Ascending aorta (tissue), 2 donors: ENCODE results near the gene NCDN. TPM values are rescaled to one million over a fixed set of nuclear protein-coding genes. Genes with fewer than 3 reads are reported as not detected.

ENCODE experiments used
- DNase-seq, 2 donors: peaks; one replicate each; pipeline ENCODE4 v3.0.0-alpha.2; 2019; ENCODE audit warnings: low spot score in 2 of 2
- H3K27ac ChIP-seq, 2 donors: fragments of 200-600 bp; sonication (generic); one replicate each; pipeline ENCODE4 v1.5.1; 2016 to 2017; ENCODE audit warnings: mild to moderate bottlenecking in 1 of 2
- H3K27me3 ChIP-seq: fragments of 200-600 bp; sonication (generic); one replicate; pipeline ENCODE4 v1.5.1; 2017
- H3K36me3 ChIP-seq, 2 donors: fragments of 200-600 bp; sonication (generic); one replicate each; pipeline ENCODE4 v1.5.1; 2016
- H3K4me1 ChIP-seq, 2 donors: fragments of 200-600 bp; sonication (generic); one replicate each; pipeline ENCODE4 v1.5.1; 2016 to 2017; ENCODE audit warnings: mild to moderate bottlenecking in 1 of 2
- H3K4me3 ChIP-seq, 2 donors: fragments of 200-600 bp; sonication (generic); one replicate each; pipeline ENCODE4 v1.5.1; 2016 to 2017; ENCODE audit warnings: mild to moderate bottlenecking in 1 of 2
- H3K9me3 ChIP-seq, 2 donors: fragments of 200-600 bp; sonication (generic); one replicate each; pipeline ENCODE4 v1.5.1; 2016
- intact Hi-C: fragments of 100-400 bp; cut with DNase I; formaldehyde crosslinking; loops from one replicate; pipeline ENCODE4 v1.15.1; 2023
- total RNA-seq: library from RNA; depleted of rRNA; stranded (reverse); fragments of >200 nt; gene quantifications from one replicate; pipeline ENCODE4 v1.1.0, GENCODE V29; 2016
- TF ChIP-seq, protein P1 (sequence below), 3 experiments: fragments of 200-600 bp in 2 of 3; fragments of 450-650 bp in 1 of 3; sonication (generic) in 2 of 3; IDR thresholded peaks; one replicate each; pipeline ENCODE4 v1.5.1; 2016 to 2019; ENCODE audit warnings: antibody characterized with exemption in 3 of 3, mild to moderate bottlenecking in 1 of 3, moderate library complexity in 1 of 3

Gene NCDN
- total RNA-seq, 1 donor from 2014 or later: 20.1 TPM

DNA sequence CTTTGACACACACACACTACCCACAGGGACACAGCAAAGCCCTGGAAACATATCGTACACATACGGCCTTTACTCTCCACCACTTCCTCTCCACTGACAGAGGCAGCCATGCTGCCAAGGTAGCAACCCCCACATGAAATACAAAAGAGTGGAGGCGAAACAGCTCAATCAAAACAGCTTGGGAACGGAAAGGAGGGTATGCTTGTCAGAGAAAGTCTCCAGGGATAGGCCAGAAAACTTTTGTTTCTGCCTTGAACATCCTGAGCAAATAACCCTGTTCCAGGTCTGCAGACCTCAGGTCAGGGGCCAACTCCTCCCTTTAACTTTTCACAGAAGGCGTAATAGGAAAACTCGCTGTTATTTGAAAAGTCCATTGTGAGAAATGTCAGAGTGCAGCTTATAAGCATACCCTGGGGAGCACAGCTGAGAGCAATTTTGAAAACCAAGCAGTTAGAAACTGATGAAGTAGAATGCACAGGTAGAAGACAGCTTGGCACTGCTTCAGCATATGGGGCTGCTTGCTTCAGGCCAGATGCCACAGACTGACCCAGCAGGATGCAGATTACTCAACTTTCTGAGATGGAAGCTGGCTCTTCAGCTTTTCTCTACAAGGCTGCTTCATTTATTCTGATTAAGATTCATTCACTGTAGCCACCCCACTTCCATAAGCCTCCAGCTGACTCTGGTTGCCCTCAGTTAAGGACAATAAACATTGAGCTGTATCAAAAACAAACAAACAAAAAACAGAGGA, 18.4 kb upstream of the NCDN start:
- DNase-seq: no peak
- H3K27ac ChIP-seq: peak overlapping the region; percentile 70 to 79
- H3K4me3 ChIP-seq: no peak overlapping the region
- intact Hi-C loops: loop anchor here (2.0 kb wide), 1 partner anchor 18 kb away; the partner anchor contains the start of genes KIAA0319L and NCDN
- H3K9me3 ChIP-seq: no peaks in the 10 kb centered on the region
- no peaks in the 10 kb centered on the region for H3K36me3 ChIP-seq
- TF ChIP-seq, protein P1, sequence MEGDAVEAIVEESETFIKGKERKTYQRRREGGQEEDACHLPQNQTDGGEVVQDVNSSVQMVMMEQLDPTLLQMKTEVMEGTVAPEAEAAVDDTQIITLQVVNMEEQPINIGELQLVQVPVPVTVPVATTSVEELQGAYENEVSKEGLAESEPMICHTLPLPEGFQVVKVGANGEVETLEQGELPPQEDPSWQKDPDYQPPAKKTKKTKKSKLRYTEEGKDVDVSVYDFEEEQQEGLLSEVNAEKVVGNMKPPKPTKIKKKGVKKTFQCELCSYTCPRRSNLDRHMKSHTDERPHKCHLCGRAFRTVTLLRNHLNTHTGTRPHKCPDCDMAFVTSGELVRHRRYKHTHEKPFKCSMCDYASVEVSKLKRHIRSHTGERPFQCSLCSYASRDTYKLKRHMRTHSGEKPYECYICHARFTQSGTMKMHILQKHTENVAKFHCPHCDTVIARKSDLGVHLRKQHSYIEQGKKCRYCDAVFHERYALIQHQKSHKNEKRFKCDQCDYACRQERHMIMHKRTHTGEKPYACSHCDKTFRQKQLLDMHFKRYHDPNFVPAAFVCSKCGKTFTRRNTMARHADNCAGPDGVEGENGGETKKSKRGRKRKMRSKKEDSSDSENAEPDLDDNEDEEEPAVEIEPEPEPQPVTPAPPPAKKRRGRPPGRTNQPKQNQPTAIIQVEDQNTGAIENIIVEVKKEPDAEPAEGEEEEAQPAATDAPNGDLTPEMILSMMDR (IDR thresholded peaks at IDR 0.05): no peak
- H3K27me3 ChIP-seq: no peaks in the 10 kb centered on the region
- H3K4me1 ChIP-seq: peaks cover 18 to 35% of the 10 kb centered on the region in 2 donors

DNA sequence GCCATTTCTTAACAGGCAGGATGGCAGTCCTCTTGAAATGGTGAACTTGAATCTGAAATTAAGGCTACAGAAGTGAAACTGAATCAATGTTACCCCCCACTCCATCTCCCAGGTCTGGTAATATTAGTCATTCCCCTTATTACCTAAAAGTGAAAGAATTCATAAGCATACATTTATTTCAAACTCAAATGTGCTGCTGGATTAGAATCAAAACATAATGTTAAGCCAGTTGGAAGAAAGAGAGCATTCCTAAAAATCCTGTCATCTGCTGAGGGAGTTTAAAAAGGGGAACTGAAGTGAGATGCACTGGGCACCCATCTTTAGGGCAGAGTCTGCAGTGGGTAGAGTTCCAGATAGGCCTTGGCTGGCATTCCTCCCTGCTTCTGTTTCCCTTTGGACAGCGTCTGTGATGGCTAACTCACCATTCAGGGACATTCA, 17.8 kb upstream of the NCDN start:
- intact Hi-C loops: loop anchor here (2.0 kb wide), 1 partner anchor 17 kb away; the partner anchor contains the start of genes KIAA0319L and NCDN
- Histone ChIP-seq H3K27ac (peak overlapping the region; percentile 70 to 79), H3K27me3 (no peaks in the 10 kb centered on the region), H3K4me1 (peaks cover 18 to 35% of the 10 kb centered on the region in 2 donors), H3K36me3 (no peaks in the 10 kb centered on the region), H3K9me3 (no peaks in the 10 kb centered on the region), H3K4me3 (no peak overlapping the region)
- TF ChIP-seq, protein P1 (IDR thresholded peaks at IDR 0.05): no peak
- DNase-seq: no peak

DNA sequence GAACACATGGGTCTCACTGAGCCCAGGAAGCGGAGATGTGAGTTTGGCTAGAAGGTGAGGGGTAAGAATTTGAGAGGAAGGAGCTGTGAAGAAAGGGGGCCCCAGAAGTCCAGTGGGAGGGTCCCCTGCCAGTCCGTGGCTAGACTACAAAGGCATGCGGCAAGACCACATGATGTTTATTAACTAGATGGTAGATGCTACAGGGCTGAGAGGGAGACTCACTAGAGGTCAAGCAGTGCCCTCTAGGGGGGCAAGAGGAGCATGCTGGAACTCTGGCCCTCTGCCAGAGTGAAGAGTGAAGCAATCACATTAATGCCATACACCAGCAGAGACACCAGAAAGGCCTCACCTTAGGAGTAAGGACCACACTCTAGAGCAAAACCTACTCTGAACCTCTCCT, 12.6 kb upstream of the NCDN start:
- TF ChIP-seq, protein P1 (IDR thresholded peaks at IDR 0.05): peak in 1 of 3 experiments; percentile 16
- DNase-seq: no peak
- Histone ChIP-seq H3K27ac (no peak overlapping the region), H3K36me3 (peaks cover 7 to 20% of the 10 kb centered on the region in 2 donors), H3K4me1 (peaks cover 11 to 17% of the 10 kb centered on the region in 2 donors), H3K27me3 (no peaks in the 10 kb centered on the region), H3K4me3 (no peak overlapping the region), H3K9me3 (no peaks in the 10 kb centered on the region)
- intact Hi-C loops: no loop called here

GRCh38 chr1:35546614-35547013, 11.0 kb upstream of the NCDN start:
- no peaks in the 10 kb centered on the region for H3K27me3 ChIP-seq
- TF ChIP-seq, protein P1 (IDR thresholded peaks at IDR 0.05): no peak
- peaks cover 7 to 30% of the 10 kb centered on the region in 2 donors for H3K36me3 ChIP-seq
- H3K4me3 ChIP-seq: no peak overlapping the region
- intact Hi-C loops: no loop called here
- H3K4me1 ChIP-seq: peaks cover 0 to 3% of the 10 kb centered on the region in 2 donors
- H3K27ac ChIP-seq: no peak overlapping the region
- DNase-seq: no peak
- H3K9me3 ChIP-seq: no peaks in the 10 kb centered on the region

GRCh38 chr1:35553851-35554250, 3.7 kb upstream of the NCDN start:
- Histone ChIP-seq H3K4me1 (peaks cover 2 to 30% of the 10 kb centered on the region in 2 donors), H3K9me3 (no peaks in the 10 kb centered on the region), H3K4me3 (no peak overlapping the region), H3K27ac (no peak overlapping the region), H3K36me3 (peaks cover 14 to 39% of the 10 kb centered on the region in 2 donors), H3K27me3 (no peaks in the 10 kb centered on the region)
- TF ChIP-seq, protein P1 (IDR thresholded peaks at IDR 0.05): no peak
- DNase-seq: no peak
- intact Hi-C loops: no loop called here
